Glomerular visceral epithelial cell (primary cell): ENCODE results near the gene EML2.
"Not testable (repeated sequence)": the region's sequence is repeated elsewhere in the genome, so short reads cannot be mapped to it uniquely, and the experiment has no call there.

Experiments used
- DNase-seq: peaks from one replicate; pipeline ENCODE4 v3.0.0-alpha.2; 2016; ENCODE audit errors: extremely low spot score

EML2 gene

DNA sequence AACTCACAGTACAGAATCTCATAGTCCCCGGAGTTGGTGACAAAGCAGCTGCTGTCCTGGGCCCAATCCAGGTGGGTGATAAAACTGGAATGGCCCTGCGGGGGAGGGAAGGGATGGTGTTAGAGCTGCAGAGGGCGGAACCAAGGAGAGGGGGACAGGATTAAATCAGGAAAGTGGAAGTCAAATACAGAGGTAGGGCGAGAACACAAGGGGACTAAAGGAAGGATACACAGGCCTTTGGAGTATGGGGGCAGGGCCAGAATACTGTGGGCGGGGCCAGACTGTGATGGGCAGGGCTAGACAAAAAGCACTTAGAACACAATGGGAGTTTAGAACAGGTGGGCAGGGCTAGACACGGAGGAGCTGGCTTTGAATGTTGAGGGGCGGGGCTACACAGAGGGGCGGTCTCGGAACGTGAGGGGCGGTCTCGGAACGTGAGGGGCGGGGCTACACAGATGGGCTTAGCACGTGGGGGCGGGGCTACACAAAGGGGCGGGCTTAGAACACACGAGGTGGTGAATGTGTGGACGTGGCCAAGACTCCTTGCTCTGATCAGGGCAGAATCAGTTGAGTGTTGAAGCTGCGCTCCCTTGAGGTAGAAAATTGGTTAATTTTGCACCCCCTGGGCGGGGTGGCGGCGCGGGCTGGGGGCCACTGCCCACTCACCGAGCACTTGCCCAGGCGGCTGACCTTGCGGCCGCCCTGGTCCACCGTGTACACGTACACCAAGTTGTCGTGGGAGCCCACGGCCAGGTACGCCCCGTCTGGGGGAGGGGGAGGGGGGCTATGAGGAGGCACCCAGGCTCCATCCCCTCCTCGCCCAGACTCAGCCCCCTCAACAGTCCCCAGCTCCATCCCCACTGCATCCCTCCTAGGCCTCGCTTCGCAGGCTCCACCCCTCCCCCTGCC is 23.1 kb downstream of the EML2 start:
- peak; percentile 88 for DNase-seq

DNA sequence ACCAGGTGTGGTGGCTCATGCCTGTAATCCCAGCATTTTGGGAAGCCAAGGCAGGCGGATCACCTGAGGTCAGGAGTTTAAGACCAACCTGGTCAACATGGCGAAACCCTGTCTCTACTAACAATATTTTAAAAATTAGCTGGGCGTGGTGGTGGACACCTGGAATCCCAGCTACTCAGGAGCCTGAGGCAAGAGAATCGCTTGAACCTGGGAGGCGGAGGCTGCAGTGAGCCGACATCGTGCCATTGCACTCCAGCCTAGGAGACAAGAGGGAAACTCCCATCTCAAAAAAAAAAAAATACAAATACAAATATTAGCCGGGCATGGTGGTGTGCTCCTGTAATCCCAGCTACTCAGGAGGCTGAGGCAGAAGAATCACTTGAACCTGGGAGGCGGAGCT is 24.1 kb downstream of the EML2 start:
- DNase-seq, result not testable (repeated sequence)

DNA sequence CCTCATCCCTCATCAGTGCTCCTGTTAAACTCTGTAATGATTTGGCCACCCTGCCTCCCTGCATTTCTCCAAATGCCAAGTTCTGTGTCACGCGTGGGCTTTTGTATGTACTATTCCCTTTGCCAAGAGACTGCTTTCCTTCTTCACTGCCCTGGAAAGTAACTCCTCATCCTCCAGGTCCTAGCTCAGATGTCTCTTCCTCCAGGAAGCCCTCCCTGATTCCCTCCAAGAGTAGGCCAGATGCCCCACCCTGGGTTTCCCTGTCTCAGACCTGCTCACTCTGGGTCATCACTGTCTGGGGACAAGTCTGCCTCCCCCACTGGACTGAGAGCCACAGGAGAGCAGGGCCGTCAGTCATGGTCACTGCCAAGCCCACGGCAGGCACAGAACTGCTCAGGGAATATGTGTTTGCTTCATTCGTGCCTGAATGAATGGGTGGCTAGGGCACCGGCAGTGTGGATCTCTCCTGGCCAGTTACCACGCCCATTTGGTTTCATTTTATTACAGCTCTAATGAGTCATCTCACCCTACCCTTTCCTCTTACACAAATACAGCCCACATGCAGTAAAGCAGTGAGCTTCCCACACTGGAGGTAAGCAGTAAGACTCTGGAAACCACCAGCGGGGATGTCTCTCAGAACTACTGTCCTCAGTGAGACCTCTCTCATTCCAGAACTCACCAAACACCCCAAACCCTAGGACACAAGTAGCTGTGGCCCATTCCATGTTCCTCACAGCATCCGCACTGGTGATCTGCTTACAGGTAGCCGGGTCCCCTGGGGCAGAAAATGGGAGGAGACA is 25.1 kb downstream of the EML2 start:
- DNase-seq, result peak; percentile 88

GRCh38 chr19:45608948-45609347 is 30.2 kb downstream of the EML2 start:
- DNase-seq, result no peak

DNA sequence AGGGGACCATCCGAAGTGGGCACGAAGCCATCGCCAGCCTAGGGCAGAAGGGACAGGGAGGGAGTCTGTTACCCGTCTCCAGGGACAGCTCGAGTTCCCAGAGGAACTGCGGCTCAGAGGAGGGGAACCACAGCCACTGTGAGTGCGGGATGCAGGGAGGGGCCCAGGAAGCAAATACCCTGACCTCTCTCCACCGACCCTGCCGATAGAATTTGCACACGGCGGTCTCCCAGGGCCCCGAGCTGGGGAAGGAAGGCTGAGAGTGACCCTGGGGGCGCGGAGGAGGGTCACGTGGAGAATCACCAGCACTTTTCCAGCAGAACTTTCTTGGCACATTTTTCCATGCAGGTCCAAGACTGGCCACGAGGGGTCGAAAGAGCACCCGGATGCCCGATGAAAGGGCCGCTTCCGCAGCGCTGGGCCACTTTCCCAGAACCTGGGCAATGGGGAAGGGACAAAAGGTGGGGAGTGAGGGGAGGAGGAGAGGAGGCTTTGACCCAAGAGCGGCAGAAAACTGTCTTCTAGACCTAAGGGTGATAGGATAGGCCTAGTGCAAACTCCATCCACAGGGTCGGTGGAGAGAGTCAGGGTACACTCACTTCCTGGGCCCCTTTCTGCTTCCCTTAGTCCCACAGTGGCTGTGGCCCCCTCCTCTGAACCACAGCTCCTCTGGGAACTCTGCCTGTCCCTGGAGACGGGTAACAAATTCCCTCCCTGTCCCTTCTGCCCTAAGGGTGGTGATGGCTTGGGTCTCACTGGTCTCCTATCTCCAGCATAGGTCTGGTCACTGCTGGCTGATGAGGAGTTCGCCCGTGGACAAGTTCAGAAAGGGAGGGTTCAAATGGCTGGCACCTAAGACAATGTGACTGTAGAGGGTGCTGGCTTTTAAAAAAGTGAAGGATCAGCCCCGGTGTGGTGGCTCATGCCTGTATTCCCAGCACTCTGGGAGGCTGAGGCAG is 31.8 kb downstream of the EML2 start:
- DNase-seq, result peak; percentile 75

DNA sequence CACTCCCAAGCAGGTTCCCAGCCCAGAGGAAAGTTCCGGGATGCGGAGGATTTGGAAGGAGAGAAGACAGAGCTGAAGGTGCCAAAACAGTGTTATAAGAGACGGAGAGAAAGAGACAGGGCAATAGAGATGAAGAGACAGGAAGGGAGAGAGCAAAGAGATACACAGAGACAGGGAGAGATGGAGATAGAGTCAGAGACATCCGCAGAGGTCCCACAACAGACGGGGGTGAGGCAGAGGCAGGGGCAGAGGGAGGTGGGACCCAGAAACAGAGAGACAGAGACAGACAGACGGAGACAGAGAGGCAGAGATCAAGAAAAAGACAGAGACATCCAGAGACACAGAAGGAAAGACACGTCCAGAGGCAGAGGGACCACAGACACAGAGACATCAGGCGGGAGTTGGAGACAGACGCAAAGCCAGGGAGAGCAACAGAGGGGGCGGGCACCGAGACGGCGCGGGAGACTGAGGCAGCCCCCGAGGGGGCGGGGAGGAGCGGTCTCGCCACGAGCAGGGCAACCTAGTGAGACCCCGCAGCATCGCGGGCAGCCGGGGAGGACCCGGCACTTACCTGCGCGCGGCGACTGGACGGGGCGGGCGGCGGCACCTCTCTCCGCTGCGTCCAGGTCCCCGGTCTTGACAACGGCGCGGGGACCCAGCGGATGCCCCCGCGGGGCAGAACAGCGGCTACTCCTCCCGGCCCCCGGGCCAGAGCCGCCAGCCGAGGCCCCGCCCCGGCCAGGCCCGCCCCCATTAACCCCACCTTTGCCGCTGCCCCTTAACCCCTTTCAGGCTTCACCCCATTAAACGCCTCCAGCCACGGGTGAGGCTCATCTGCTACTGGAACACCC is 37.4 kb downstream of the EML2 start, which contains the start of gene GPR4:
Gene GPR4 (minus strand): TSS at position 689 of the 851 bp plus-strand sequence. CDS start 10,346 bp downstream, outside the sequence.
- no peak for DNase-seq

GRCh38 chr19:45601115-45601514 is 38.1 kb downstream of the EML2 start:
- DNase-seq, result no peak

GRCh38 chr19:45600340-45600885 is 38.8 kb downstream of the EML2 start:
- no peak for DNase-seq

- no peak for DNase-seq
Observed at GRCh38 chr19:45599286-45599685, 39.9 kb downstream of the EML2 start.

- DNase-seq, result no peak
Observed at GRCh38 chr19:45598267-45599001, 40.8 kb downstream of the EML2 start.

- DNase-seq, result no peak
Observed at GRCh38 chr19:45597425-45598111, 41.6 kb downstream of the EML2 start.

GRCh38 chr19:45595814-45596213 is 43.4 kb downstream of the EML2 start:
- DNase-seq, result no peak

DNA sequence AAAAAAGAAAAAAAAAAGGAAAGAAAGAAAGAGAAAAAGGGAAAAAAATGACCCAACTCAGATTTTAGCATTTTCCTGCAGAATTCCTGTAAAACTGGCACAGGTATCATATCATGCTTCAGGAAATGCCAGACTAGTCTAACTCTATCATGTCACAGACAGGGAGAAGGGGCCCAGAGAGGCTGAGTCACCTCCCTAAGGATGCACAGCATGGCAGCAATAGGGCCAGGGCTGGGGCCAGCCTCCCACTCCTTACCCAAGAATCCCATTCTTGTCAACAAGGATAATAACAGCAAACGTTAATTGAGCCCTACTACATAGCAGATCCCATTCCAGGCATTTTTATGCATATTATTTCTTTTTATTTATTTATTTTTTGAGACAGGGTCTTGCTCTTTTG is 45.7 kb downstream of the EML2 start:
- DNase-seq, result no peak

- no peak for DNase-seq
Observed at GRCh38 chr19:45592366-45592765, 46.8 kb downstream of the EML2 start.

GRCh38 chr19:45591638-45592005 is 47.6 kb downstream of the EML2 start:
- DNase-seq, result no peak

GRCh38 chr19:45591004-45591637 is 48.1 kb downstream of the EML2 start:
- peak; percentile 41 for DNase-seq

- no peak for DNase-seq
Observed at GRCh38 chr19:45590300-45591003, 48.7 kb downstream of the EML2 start.

GRCh38 chr19:45589768-45590167 is 49.4 kb downstream of the EML2 start:
- no peak for DNase-seq
